Measurements from ENCODE around the gene KCNH6.

KCNH6 gene

GRCh38 chr17:63534078-63534570 lies 11.0 kb downstream of the KCNH6 start:
- DNase-seq = no peak

- no peak for DNase-seq
Observed at GRCh38 chr17:63534816-63535455, 11.8 kb downstream of the KCNH6 start.

- no peak for DNase-seq
Observed at GRCh38 chr17:63535640-63536039, 12.5 kb downstream of the KCNH6 start.

DNA sequence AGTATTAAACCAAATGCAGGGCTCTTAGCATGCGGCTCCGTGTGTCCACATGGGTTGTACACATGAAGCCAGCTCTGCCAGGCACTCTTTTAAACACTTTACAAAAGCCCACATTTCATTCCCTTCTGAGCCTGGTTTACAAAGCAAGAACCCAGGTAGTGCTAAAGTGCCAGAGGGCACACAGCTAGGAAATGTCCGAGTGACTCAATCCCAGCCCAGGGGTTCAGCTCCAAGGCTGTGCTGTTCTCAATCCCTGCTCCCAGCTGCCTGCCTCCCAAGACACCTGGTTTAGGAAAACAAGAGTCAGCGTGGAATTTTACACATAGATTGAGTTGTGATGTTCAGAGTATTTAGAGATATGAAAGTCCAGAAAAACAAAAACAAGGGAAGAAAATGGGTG lies 13.8 kb downstream of the KCNH6 start:
- no peak for DNase-seq

DNA sequence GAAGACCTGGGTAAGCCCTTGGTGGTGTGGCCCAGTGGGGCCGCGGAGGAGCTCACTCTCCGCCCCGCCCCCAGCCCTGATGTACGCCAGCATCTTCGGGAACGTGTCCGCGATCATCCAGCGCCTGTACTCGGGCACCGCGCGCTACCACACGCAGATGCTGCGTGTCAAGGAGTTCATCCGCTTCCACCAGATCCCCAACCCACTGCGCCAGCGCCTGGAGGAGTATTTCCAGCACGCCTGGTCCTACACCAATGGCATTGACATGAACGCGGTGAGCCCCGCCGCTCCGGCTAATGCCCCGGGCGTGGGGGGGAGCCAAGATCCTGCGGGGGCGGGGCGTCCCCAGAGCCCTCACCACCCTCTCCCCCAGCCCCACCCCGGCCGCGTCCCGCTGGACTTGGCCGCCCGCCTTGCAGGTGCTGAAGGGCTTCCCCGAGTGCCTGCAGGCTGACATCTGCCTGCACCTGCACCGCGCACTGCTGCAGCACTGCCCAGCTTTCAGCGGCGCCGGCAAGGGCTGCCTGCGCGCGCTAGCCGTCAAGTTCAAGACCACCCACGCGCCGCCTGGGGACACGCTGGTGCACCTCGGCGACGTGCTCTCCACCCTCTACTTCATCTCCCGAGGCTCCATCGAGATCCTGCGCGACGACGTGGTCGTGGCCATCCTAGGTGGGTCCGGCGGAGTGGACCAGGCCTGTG lies 15.0 kb downstream of the KCNH6 start:
- peak in 1 of 4 experiments; percentile 18 for DNase-seq

GRCh38 chr17:63538693-63539595 lies 15.8 kb downstream of the KCNH6 start:
- DNase-seq = peak in 1 of 4 experiments; percentile 0

DNA sequence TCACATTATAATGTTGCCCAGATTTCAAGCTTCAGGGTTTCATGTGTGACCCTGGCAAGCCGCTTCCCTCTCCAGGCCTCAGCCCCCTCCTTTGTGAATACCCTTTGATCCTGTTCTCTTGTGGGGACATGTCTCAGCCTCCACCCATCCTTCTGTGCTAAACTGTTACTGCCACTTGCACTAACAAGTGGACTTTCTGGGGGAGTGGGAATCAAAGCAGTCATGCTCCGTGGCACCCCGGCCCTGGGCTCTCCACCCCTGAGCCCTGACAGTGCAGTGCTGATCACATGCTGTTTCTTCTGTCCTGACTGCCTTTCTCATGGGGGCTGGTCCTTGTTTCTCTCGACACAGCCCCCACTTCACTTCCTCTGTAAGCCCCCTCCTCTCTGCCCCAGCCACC lies 17.4 kb downstream of the KCNH6 start:
- DNase-seq = no peak

- DNase-seq = no peak
Observed at GRCh38 chr17:63542218-63542545, 19.0 kb downstream of the KCNH6 start.

- no peak for DNase-seq
Observed at GRCh38 chr17:63542942-63543821, 20.0 kb downstream of the KCNH6 start.

GRCh38 chr17:63543822-63544420 lies 20.8 kb downstream of the KCNH6 start:
- no peak for DNase-seq

DNA sequence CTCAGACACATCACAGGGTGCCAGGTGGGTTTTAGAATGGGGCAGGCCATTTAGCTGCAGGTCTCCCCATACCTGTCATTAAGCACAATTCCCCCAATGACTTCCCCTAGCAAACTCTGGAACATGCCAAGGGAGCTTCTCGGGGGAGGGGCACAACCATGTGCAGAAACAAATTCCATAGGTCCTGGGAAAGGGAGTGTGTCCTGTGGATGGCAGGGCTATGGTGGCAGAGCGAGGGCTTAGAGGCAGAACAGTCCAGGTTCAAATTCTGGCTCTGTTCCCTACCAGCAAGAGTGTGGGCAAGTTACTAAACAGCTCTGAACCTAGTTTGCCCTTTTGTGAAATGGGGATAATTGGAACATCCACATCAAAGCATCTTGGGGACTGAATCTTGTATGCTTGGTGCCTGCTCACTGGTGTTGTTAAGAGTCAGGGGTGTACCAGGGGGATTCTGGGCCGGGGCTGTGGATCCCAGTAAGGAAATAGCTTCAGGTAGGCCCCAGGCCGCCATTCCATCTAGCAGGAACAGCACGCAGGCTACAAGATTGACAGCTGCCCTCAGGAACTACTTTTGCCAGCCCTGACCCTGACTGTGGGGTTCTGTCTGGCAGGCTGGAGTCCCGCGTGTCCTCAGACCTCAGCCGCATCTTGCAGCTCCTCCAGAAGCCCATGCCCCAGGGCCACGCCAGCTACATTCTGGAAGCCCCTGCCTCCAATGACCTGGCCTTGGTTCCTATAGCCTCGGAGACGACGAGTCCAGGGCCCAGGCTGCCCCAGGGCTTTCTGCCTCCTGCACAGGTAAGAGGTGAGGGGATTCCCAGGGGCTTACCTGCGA lies 21.5 kb downstream of the KCNH6 start:
- DNase-seq = no peak

DNA sequence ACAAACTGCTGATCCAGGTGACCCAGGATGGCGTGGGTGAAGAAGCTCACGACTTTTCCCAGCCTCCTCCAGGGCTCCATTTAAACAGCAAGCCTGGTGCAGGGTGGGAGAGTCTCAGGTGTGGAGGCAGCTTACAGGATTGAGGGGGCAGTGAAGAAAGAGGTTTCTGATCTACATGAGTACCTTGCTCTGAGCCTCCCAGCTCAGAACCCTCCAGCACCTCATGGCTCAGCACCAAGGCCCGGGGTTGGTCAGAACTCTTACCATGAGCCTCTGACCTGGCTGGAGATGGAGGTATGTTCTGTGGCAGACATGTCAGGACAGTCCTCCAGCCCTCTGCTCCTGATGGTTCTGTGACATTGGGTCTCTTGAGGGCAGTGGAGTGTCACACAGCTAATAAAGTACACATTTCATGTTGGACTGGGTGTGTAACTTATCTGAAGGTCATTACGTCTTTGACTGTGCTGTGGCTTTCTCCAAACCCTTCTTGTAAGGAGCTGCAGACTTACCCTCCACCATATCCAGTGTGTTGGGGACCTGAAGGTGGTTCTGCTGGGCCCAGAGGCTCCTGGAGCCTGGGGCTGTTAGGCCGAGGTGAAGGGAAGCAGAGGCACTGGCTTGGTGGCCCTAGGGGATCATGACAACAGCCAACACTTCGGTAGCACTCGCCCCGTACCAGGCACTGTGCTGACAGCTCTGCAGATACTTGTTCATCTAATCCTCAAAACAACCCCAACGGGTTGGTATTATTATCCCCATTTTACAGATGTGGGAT lies 23.3 kb downstream of the KCNH6 start:
- DNase-seq = no peak

DNA sequence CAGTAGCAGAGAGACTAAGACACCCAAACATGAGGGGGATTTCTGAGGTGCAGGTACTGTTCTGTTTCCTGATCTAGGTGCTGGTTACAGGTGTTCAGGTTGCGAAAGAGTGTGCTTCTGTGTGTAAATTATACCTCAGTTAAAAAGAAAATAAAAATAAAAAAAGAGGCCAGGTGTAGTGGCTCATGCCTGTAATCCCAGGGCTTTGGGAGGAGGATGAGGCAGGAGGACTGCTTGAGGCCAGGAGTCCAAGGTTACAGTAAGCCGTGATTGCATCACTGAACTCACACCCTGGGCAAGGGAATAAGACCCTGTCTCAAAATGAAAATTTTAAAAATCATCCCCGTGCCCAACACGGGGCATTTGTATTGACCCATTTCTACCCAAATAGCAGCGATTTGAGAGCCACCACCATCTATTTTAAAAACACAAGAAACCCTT lies 23.9 kb downstream of the KCNH6 start:
- no peak for DNase-seq

DNA sequence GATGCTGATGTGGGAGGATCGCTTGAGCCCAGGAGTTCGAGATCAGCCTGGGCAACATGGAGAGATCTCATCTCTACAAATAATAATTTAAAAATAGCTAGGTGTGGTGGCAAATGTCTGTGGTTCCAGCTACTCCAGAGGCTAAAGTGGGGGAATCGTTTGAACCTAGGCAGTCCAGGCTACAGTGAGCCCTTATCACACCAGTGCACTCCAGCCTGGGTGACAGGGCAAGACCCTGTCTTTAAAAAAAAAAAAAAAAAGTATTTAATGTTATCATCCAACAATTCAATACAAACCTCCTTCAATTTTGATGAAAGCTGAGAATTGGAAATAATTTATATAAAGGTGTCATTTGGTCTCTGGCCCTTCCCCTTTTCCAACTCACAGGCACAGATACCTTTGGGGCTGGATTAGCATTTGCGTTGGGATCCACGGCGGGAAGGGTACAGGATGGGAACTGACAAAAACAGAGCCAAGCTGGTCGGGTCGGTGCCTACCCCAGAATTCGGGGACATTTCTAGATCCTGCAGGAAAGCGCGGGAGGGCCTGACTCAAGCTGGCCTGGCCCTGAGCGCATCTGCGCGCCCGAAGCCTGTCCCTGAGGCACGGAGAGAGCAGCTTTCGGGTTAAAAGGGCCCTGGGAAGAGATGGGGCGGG lies 26.3 kb downstream of the KCNH6 start:
- no peak for DNase-seq

GRCh38 chr17:63549946-63550816 lies 27.0 kb downstream of the KCNH6 start, which contains the start of gene DCAF7:
Gene DCAF7 (plus strand): TSS chr17:63550477. CDS start chr17:63550678, 201 bp downstream.
- peak; percentile 99 to 100 (median 100) for DNase-seq

DNA sequence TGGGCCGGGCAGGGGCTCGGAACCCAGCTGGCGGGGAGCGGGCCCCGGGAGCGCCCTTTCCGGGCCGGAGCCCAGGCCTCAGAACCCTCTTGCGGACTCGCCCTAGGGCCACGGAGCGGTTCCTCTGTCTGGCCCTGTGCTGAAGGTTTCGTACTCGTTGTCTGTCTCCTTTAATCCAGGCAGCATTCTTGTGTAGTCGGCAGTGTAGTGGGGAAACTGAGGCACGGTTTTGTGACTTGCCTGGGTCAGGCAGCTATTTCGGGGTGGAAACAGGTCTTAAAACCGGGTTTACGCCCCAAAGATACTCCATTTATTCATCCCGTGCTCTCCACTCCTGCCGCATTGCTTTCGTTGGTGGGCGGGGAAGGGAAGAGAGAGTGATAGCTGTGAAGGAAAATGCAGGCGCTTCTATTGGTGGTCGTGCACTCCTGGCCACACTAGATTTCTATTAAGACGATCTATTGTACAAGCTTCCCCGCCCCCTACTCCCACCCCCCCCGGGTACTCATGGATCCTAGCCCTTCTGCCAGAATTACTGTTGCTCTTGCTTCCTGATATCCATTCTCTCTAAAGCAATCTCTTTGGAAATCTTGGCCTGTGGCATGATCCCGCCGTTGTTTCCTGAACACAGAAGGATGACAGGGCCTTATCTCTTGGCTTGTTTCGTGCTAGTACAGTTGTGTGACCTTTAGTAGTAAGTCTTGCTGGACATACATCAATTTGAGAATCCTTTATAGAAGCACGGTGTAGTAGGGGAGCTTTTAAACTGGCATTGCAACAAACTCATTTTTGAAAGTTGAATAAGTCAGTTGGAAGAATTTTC lies 27.9 kb downstream of the KCNH6 start:
- DNase-seq = peak; percentile 15 to 43 (median 42)

GRCh38 chr17:63552211-63552610 lies 29.1 kb downstream of the KCNH6 start:
- DNase-seq = no peak
